Spleen (tissue), 11 donors: Measurements from ENCODE around the gene PIAS4. TPM values are rescaled to one million over a fixed set of nuclear protein-coding genes. Genes with fewer than 3 reads are reported as not detected.
A peak's percentile ranks its signal among the peaks of the same experiment; 100 is the strongest.

Experiments
- DNase-seq: peaks from one replicate; pipeline ENCODE4 v3.0.0-alpha.2; 2020
- H3K27ac ChIP-seq, 8 donors: fragments of 200-600 bp; sonication (generic) in 7 of 8; 1 replicate in 4 of 8; 2 replicates in 4 of 8; pipeline versions ENCODE4 v1.5.0 to v1.8.0; 2016 to 2021; ENCODE audit warnings: inconsistent platforms in 4 of 8, mild to moderate bottlenecking in 4 of 8, moderate library complexity in 1 of 8
- H3K27me3 ChIP-seq, 7 donors: fragments of 200-600 bp; sonication (generic) in 6 of 7; replicated peaks in 1 of 7; 1 replicate in 4 of 7; 2 replicates in 3 of 7; pipeline versions ENCODE4 v1.5.0 to v1.8.0; 2016 to 2021; ENCODE audit warnings: inconsistent platforms in 3 of 7, mild to moderate bottlenecking in 1 of 7
- H3K36me3 ChIP-seq, 6 donors: fragments of 200-600 bp; sonication (generic) in 5 of 6; 1 replicate in 4 of 6; 2 replicates in 2 of 6; pipeline versions ENCODE4 v1.5.0 to v1.8.0; 2016 to 2021; ENCODE audit warnings: inconsistent platforms in 2 of 6
- H3K4me1 ChIP-seq, 6 donors: fragments of 200-600 bp; sonication (generic) in 5 of 6; 1 replicate in 3 of 6; 2 replicates in 3 of 6; pipeline versions ENCODE4 v1.5.0 to v1.8.0; 2016 to 2021; ENCODE audit warnings: inconsistent platforms in 3 of 6
- H3K4me3 ChIP-seq, 8 donors: fragments of 200-600 bp; sonication (generic) in 7 of 8; 1 replicate in 4 of 8; 2 replicates in 4 of 8; pipeline versions ENCODE4 v1.5.0 to v1.8.0; 2016 to 2021; ENCODE audit warnings: inconsistent platforms in 4 of 8, mild to moderate bottlenecking in 4 of 8, moderate library complexity in 2 of 8
- H3K9me3 ChIP-seq, 8 donors: fragments of 200-600 bp; sonication (generic) in 7 of 8; 1 replicate in 4 of 8; 2 replicates in 4 of 8; pipeline versions ENCODE4 v1.5.0 to v1.8.0; 2016 to 2021; ENCODE audit warnings: inconsistent platforms in 4 of 8
- POLR2A ChIP-seq, 3 donors: fragments of 450-650 bp; IDR thresholded peaks; one replicate each; pipeline ENCODE4 v1.5.1; 2017; ENCODE audit warnings: antibody characterized with exemption in 3 of 3, mild to moderate bottlenecking in 1 of 3
- POLR2AphosphoS5 ChIP-seq, 3 donors: sonication (generic); formaldehyde crosslinking; IDR thresholded peaks; one replicate each; pipeline ENCODE4 v1.5.1; 2017; ENCODE audit warnings: antibody characterized with exemption in 3 of 3
- WGBS, 5 donors: extraction: QIAGEN DNeasy Blood & Tissue Kit in 3 of 5; methylation state at CpG; one replicate each; pipeline versions ENCODE4 v1.1.5 to v1.1.7; 2013 to 2018; 5-methylcytosine and 5-hydroxymethylcytosine counted together
- intact Hi-C: fragments of 100-400 bp; cut with DNase I; formaldehyde crosslinking; loops from one replicate; pipeline ENCODE4 v1.15.0; 2023; ENCODE audit warnings: low total_unique reads
- polyA plus RNA-seq, 3 donors: library from polyadenylated mRNA; stranded (reverse); fragments of 200-250 nt; gene quantifications; one replicate each; pipeline ENCODE4 v1.2.1, GENCODE V29; 2013
- total RNA-seq, 7 donors: library from RNA; depleted of rRNA in 3 of 7; stranded (reverse); fragments of >200 nt in 3 of 7; fragmentation: NEBNext Ultra II Directional in 4 of 7; extraction: Animal tissue kit (Norgen Biotek cat#: 25700) in 4 of 7; gene quantifications; one replicate each; pipeline versions ENCODE4 v1.1.0 to v1.2.1, GENCODE V29; 2016 to 2021
- TF ChIP-seq, protein P1 (sequence below), 11 experiments: fragments of 200-600 bp in 7 of 11; fragments of 450-650 bp in 4 of 11; sonication (generic) in 4 of 11; IDR thresholded peaks in 8 of 11; conservative IDR thresholded peaks in 3 of 11; 1 replicate in 7 of 11; 2 replicates in 4 of 11; pipeline versions ENCODE4 v1.4.0 to v1.8.0; 2016 to 2021; ENCODE audit warnings: antibody characterized with exemption in 11 of 11, inconsistent platforms in 4 of 11, mild to moderate bottlenecking in 1 of 11
- donor health status: healthy with polysubstance abuse.
- donor health status: DM: no; HTN: no; CAD: no; lungs with moderate emphysema.
- donor health status: DM: no; HTN: no; CAD: no.
- donor health status: Bipolar disorder and iron deficiency.
- donor health status: healthy.
- donor health status: DM: no; HTN: no; CAD: no.
- donor health status: DM: yes; HTN: yes; CAD: no.

Gene PIAS4
- total and polyA plus RNA-seq, 10 donors, result 6.2 to 30.5 (median 22.3) TPM

DNA sequence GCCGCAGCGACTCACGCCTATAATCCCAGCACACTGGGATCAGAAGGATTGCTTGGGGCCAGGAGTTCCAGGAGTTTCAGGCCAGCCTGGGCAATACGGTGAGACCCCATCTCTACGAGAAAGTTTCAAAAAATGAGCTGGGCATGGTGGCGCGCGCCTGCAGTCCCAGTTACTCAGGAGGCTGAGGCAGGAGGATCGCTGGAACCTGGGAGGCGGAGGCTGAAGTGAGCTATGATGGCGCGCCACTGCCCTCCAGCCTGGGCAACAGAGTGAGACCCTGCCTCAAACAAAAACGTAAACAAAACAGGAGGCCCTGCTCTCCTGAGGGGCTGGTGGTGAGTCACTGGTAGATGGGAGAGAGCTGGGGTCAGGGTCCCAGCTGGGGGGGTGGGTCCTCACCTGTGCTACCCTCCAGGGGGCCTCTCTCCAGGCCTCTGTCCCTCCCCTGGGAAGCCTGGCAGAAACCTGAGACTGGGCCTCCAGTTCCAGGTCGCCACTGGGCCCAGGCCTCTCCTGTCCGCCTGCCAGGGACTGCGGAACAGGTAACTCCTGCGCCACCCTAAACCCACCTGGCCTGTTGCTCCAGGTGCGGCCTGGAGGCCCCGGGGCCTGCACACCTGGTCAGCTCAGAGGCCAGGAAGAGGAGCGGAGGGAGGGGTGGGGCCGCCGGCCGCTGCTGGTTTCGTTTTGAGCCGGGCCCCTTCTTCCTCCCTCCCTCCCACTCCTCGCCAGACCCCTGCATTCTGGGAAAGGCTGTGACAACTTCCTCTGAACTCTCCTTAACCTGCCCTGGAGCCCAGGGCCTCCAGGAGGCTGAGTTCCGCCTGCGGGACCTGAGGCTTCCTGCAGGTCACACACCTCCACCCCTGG is 76.4 kb downstream of the PIAS4 start:
- Histone ChIP-seq H3K4me3 (peak overlapping the region in 6 of 8 donors; percentile 11 to 62 (median 30)), H3K4me1 (peaks cover 20 to 95% (median 49%) of the 10 kb centered on the region in 6 donors), H3K27ac (peak overlapping the region in 7 of 8 donors; percentile 68 to 89 (median 78)), H3K36me3 (no peaks in the 10 kb centered on the region), H3K9me3 (no peaks in the 10 kb centered on the region), H3K27me3 (no peaks in the 10 kb centered on the region)
- intact Hi-C loops, result no loop called here
- no peak for TF ChIP-seq POLR2A (IDR thresholded peaks at IDR 0.05)
- TF ChIP-seq, protein P1, sequence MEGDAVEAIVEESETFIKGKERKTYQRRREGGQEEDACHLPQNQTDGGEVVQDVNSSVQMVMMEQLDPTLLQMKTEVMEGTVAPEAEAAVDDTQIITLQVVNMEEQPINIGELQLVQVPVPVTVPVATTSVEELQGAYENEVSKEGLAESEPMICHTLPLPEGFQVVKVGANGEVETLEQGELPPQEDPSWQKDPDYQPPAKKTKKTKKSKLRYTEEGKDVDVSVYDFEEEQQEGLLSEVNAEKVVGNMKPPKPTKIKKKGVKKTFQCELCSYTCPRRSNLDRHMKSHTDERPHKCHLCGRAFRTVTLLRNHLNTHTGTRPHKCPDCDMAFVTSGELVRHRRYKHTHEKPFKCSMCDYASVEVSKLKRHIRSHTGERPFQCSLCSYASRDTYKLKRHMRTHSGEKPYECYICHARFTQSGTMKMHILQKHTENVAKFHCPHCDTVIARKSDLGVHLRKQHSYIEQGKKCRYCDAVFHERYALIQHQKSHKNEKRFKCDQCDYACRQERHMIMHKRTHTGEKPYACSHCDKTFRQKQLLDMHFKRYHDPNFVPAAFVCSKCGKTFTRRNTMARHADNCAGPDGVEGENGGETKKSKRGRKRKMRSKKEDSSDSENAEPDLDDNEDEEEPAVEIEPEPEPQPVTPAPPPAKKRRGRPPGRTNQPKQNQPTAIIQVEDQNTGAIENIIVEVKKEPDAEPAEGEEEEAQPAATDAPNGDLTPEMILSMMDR (IDR thresholded peaks at IDR 0.05 in 8 of 11, conservative IDR thresholded peaks at IDR 0.05 in 3 of 11), result no peak
- peak; percentile 58 to 76 (median 67) for TF ChIP-seq POLR2AphosphoS5 (IDR thresholded peaks at IDR 0.05)
- DNase-seq, result peak; percentile 88
- 43 to 46% (median 44%) methylated on average over 24 to 28 of the region's 28 CpGs for WGBS, 5 donors

DNA sequence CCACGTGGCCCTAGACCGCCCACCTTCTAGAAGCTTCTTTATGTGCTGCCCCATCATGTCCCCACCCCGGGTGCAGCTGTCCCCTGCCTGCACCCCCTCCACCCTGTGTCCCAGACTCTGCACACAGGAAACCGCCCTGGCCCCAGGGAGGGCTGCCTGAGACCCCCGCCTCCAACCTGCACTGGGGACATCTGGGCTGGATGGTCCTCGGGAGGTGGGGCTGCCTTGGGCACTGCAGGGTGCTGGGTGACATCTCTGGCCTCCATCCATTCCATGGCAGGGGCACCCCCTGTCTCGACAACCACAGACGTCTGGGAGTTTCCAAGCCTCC is 77.0 kb downstream of the PIAS4 start:
- 46 to 57% (median 51%) methylated on average over 7 to 8 of the region's 8 CpGs for WGBS, 5 donors
- H3K9me3 ChIP-seq, result no peaks in the 10 kb centered on the region
- H3K27ac ChIP-seq, result peak overlapping the region in 7 of 8 donors; percentile 68 to 89 (median 78)
- intact Hi-C loops, result no loop called here
- no peaks in the 10 kb centered on the region for H3K27me3 ChIP-seq
- TF ChIP-seq POLR2AphosphoS5 (IDR thresholded peaks at IDR 0.05), result peak in 1 of 3 donors; percentile 56
- TF ChIP-seq POLR2A (IDR thresholded peaks at IDR 0.05), result no peak
- DNase-seq, result no peak
- H3K4me3 ChIP-seq, result peak overlapping the region in 4 of 8 donors; percentile 25 to 62 (median 33)
- peaks cover 23 to 95% (median 55%) of the 10 kb centered on the region in 6 donors for H3K4me1 ChIP-seq
- H3K36me3 ChIP-seq, result peaks cover 0 to 5% (median 3%) of the 10 kb centered on the region in 6 donors

DNA sequence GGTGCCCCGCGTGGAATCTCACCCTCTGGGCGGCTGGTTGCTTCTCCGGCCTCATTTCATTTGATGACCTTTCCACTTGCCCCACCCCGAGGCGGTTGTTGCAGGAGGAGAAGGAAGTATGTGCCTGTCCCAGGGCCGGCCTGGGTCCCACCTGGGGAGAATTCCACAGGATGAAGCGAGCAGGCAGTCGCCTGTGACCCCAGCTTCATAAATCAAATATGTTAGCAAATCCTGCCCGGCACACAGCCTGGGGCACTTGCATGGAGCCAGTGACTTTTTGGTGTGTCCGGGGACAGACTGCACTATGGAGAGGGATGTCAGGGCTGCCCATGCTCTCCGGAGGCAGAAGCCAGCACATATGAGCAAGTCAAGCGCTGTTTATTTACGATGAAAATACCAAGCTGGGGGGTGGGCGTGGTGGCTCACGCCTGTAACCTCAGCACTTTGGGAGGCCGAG is 78.9 kb downstream of the PIAS4 start:
- Histone ChIP-seq H3K9me3 (no peaks in the 10 kb centered on the region), H3K27ac (peak overlapping the region in 2 of 8 donors; percentile 49 to 87), H3K4me3 (no peak overlapping the region), H3K27me3 (no peaks in the 10 kb centered on the region), H3K36me3 (peaks cover 0 to 25% (median 17%) of the 10 kb centered on the region in 6 donors), H3K4me1 (peaks cover 23 to 87% (median 61%) of the 10 kb centered on the region in 6 donors)
- TF ChIP-seq POLR2AphosphoS5 (IDR thresholded peaks at IDR 0.05) (peak in 2 of 3 donors; percentile 38 to 41), POLR2A (IDR thresholded peaks at IDR 0.05) (no peak)
- TF ChIP-seq, protein P1 (IDR thresholded peaks at IDR 0.05 in 8 of 11, conservative IDR thresholded peaks at IDR 0.05 in 3 of 11), result no peak
- intact Hi-C loops, result no loop called here
- DNase-seq, result peak; percentile 68
- 67 to 71% (median 69%) methylated on average over 12 to 17 of the region's 17 CpGs for WGBS, 5 donors

DNA sequence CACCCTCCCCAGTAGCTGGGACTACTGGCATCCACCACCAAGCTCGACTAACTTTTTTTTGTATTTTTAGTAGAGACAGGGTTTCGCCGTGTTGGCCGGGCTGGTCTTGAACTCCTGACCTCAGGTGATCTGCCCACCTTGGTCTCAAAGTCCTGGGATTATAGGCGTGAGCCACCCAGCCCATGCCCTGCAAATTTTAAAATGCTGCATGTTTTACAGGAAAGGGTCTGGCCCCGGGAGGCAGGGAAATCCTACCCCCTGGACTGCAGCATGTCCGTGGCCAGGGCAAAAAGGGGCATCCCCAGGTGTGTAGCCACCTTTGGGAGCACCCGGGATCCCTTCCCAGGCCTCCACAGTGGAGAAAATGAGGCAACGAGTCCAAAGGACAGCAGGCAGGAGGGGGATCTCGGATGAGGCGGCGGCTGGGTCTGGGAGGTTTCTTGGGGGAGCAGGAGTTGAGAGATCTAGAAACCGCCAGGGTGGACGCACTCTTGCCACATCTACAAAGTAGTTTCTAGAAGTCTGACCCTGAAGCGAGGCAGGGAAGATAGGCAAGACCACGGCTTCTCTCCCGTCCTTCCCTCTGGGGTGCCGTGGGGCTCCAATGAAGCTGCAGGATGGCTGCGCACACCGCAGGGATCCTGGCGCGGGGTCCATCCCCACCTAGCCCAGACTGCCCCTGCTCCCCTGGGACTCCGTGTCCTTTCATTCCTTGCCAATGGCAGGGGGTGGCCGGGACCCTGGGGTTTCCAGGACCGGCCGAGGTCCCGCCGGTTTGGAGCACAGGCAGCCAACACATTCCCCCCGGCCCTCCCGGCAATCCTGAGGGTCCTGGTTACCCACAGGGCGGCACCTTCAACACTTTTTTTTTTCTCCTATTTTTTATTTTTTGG is 80.5 kb downstream of the PIAS4 start:
- H3K36me3 ChIP-seq, result peaks cover 0 to 41% (median 19%) of the 10 kb centered on the region in 6 donors
- DNase-seq, result peak; percentile 79
- no peak overlapping the region for H3K4me3 ChIP-seq
- TF ChIP-seq, protein P1 (IDR thresholded peaks at IDR 0.05 in 8 of 11, conservative IDR thresholded peaks at IDR 0.05 in 3 of 11), result no peak
- TF ChIP-seq POLR2AphosphoS5 (IDR thresholded peaks at IDR 0.05), result peak in 2 of 3 donors; percentile 32 to 62
- no peaks in the 10 kb centered on the region for H3K9me3 ChIP-seq
- no peaks in the 10 kb centered on the region for H3K27me3 ChIP-seq
- intact Hi-C loops, result no loop called here
- peaks cover 22 to 74% (median 57%) of the 10 kb centered on the region in 6 donors for H3K4me1 ChIP-seq
- H3K27ac ChIP-seq, result peak overlapping the region in 5 of 8 donors; percentile 3 to 87 (median 53)
- WGBS, 5 donors, result 85 to 93% (median 87%) methylated on average over 30 to 31 of the region's 31 CpGs
